Smooth muscle cell (in vitro differentiated cells): ENCODE measurements around the gene RNF2. TPM values are rescaled to one million over a fixed set of nuclear protein-coding genes. Genes with fewer than 3 reads are reported as not detected.

Source experiments
- DNase-seq: peaks from one replicate; lab custom pipeline; 2025; ENCODE audit not compliant: unreplicated experiment; lab: John Stamatoyannopoulos, UW
- H2AFZ ChIP-seq: fragments of 200-600 bp; sonication (generic); 2 replicates; pipeline ENCODE4 v1.6.0; 2016; ENCODE audit warnings: antibody characterized with exemption, low read depth, mild to moderate bottlenecking
- H3F3A ChIP-seq: fragments of 200-600 bp; sonication (generic); 2 replicates; pipeline ENCODE4 v1.6.0; 2017; ENCODE audit warnings: antibody characterized with exemption, low read depth
- H3K27ac ChIP-seq: fragments of 200-600 bp; sonication (generic); 2 replicates; pipeline ENCODE4 v1.5.1; 2016; ENCODE audit warnings: low read depth, mild to moderate bottlenecking
- H3K27me3 ChIP-seq: fragments of 200-600 bp; sonication (generic); 2 replicates; pipeline ENCODE4 v1.6.1; 2016; ENCODE audit warnings: low read depth, mild to moderate bottlenecking
- H3K36me3 ChIP-seq: fragments of 200-600 bp; sonication (generic); 2 replicates; pipeline ENCODE4 v1.5.1; 2016; ENCODE audit warnings: low read depth
- H3K4me1 ChIP-seq: fragments of 200-600 bp; sonication (generic); 2 replicates; pipeline ENCODE4 v1.5.1; 2016; ENCODE audit warnings: low read depth
- H3K4me2 ChIP-seq: fragments of 200-600 bp; sonication (generic); 2 replicates; pipeline ENCODE4 v1.6.0; 2016; ENCODE audit warnings: mild to moderate bottlenecking
- H3K4me3 ChIP-seq: fragments of 200-600 bp; sonication (generic); 2 replicates; pipeline ENCODE4 v1.5.1; 2016; ENCODE audit warnings: mild to moderate bottlenecking
- H3K79me2 ChIP-seq: fragments of 200-600 bp; sonication (generic); 2 replicates; pipeline ENCODE4 v1.6.0; 2016; ENCODE audit warnings: low read depth, mild to moderate bottlenecking
- H3K9ac ChIP-seq: fragments of 200-600 bp; sonication (generic); 2 replicates; pipeline ENCODE4 v1.6.0; 2016; ENCODE audit warnings: low read depth
- H3K9me3 ChIP-seq: fragments of 200-600 bp; sonication (generic); replicated peaks from 2 replicates; pipeline ENCODE4 v1.5.1; 2016; ENCODE audit warnings: low read depth
- H4K20me1 ChIP-seq: fragments of 200-600 bp; sonication (generic); 2 replicates; pipeline ENCODE4 v1.6.0; 2016; ENCODE audit warnings: low read depth
- CTCF ChIP-seq: fragments of 200-600 bp; sonication (generic); IDR thresholded peaks from 2 replicates; pipeline ENCODE4 v1.5.1; 2017; ENCODE audit warnings: borderline replicate concordance, mild to moderate bottlenecking, antibody characterized with exemption; ENCODE audit not compliant: insufficient read depth, poor library complexity, severe bottlenecking
- WGBS: methylation state at CpG from one replicate; pipeline ENCODE4 v1.1.7; 2016; ENCODE audit warnings: low lambda C conversion rate; 5-methylcytosine and 5-hydroxymethylcytosine counted together
- polyA plus RNA-seq: library from polyadenylated mRNA; unstranded; fragments of >200 nt; fragmentation: Nextera tagmentation; extraction: Ambion mirVana; gene quantifications from 2 replicates; pipeline ENCODE4 v1.2.1, GENCODE V29; 2016
- total RNA-seq: library from RNA; depleted of rRNA; stranded (reverse); fragments of >200 nt; gene quantifications from 2 replicates; pipeline ENCODE4 v1.2.3, GENCODE V29; 2014

The RNF2 gene
- total and polyA plus RNA-seq, 2 experiments from 2014 or later = 34.6 to 41.2 TPM

DNA sequence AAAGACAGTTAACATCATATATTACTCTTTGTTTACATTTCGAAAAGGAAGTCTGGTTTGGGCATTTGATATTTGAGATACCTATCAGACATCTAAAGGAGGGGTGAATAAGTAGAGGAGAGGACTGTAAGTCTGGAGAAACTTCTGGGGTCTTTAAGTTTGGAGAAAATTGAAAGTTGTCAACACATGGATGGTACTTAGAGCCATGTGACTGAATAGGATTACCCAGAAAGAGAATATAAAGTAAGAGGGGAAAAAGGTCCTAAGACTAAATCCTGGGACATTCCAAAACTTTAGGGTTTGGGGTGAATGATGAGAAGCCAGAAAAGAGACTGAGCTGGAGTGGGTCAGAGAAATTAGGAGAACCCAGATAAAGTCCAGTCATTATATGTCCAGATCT lies 10.1 kb upstream of the RNF2 start:
- Histone ChIP-seq H3K4me2 (no peak overlapping the region), H3K4me1 (no peaks in the 10 kb centered on the region), H4K20me1 (no peaks in the 10 kb centered on the region), H3F3A (no peaks in the 10 kb centered on the region), H3K27ac (no peak overlapping the region), H3K27me3 (no peaks in the 10 kb centered on the region), H3K79me2 (no peaks in the 10 kb centered on the region), H2AFZ (no peak overlapping the region), H3K4me3 (no peak overlapping the region), H3K9me3 (no peaks in the 10 kb centered on the region), H3K9ac (no peak overlapping the region), H3K36me3 (no peaks in the 10 kb centered on the region)
- WGBS = 89% methylated on average over 1 of the region's 1 CpG
- no peak for TF ChIP-seq CTCF
- DNase-seq = no peak

GRCh38 chr1:185038813-185039376 lies 6.5 kb upstream of the RNF2 start:
- DNase-seq = no peak
- no peaks in the 10 kb centered on the region for H3F3A ChIP-seq
- no peak overlapping the region for H3K9ac ChIP-seq
- no peaks in the 10 kb centered on the region for H3K27me3 ChIP-seq
- H3K79me2 ChIP-seq = no peaks in the 10 kb centered on the region
- WGBS = 94% methylated on average over 7 of the region's 7 CpGs
- no peak overlapping the region for H3K4me3 ChIP-seq
- TF ChIP-seq CTCF = no peak
- H4K20me1 ChIP-seq = no peaks in the 10 kb centered on the region
- H3K36me3 ChIP-seq = no peaks in the 10 kb centered on the region
- H2AFZ ChIP-seq = no peak overlapping the region
- no peaks in the 10 kb centered on the region for H3K4me1 ChIP-seq
- no peak overlapping the region for H3K4me2 ChIP-seq
- H3K9me3 ChIP-seq = no peaks in the 10 kb centered on the region
- no peak overlapping the region for H3K27ac ChIP-seq

GRCh38 chr1:185039726-185040407 lies 5.5 kb upstream of the RNF2 start:
- Histone ChIP-seq H3K9ac (no peak overlapping the region), H3K36me3 (no peaks in the 10 kb centered on the region), H3K9me3 (no peaks in the 10 kb centered on the region), H3K4me2 (no peak overlapping the region), H3K79me2 (no peaks in the 10 kb centered on the region), H2AFZ (no peak overlapping the region), H3K27ac (no peak overlapping the region), H3K4me3 (no peak overlapping the region), H4K20me1 (no peaks in the 10 kb centered on the region), H3F3A (no peaks in the 10 kb centered on the region), H3K27me3 (no peaks in the 10 kb centered on the region), H3K4me1 (no peaks in the 10 kb centered on the region)
- DNase-seq = no peak
- no peak for TF ChIP-seq CTCF
- whole genome bisulfite sequencing = 95% methylated on average over 4 of the region's 4 CpGs

- no peak overlapping the region for H3K27ac ChIP-seq
- H2AFZ ChIP-seq = no peak overlapping the region
- no peaks in the 10 kb centered on the region for H3F3A ChIP-seq
- H3K9ac ChIP-seq = no peak overlapping the region
- DNase-seq = no peak
- no peaks in the 10 kb centered on the region for H4K20me1 ChIP-seq
- H3K36me3 ChIP-seq = no peaks in the 10 kb centered on the region
- no peaks in the 10 kb centered on the region for H3K9me3 ChIP-seq
- H3K79me2 ChIP-seq = no peaks in the 10 kb centered on the region
- H3K4me3 ChIP-seq = no peak overlapping the region
- no peak for TF ChIP-seq CTCF
- no peak overlapping the region for H3K4me2 ChIP-seq
- WGBS = 83% methylated on average over 1 of the region's 1 CpG
- H3K27me3 ChIP-seq = no peaks in the 10 kb centered on the region
- no peaks in the 10 kb centered on the region for H3K4me1 ChIP-seq
Measured at GRCh38 chr1:185040408-185040735, 5.0 kb upstream of the RNF2 start.
